Ureter (tissue), 1 donor: ENCODE measurements around the gene BTNL2. TPM values are rescaled to one million over a fixed set of nuclear protein-coding genes. Genes with fewer than 3 reads are reported as not detected.

Experiments used
- DNase-seq: peaks from one replicate; pipeline ENCODE4 v3.0.0-alpha.2; 2020; ENCODE audit warnings: low spot score
- total RNA-seq: library from RNA; stranded (reverse); gene quantifications from one replicate; pipeline ENCODE4 v1.2.4, GENCODE V29; 2023
- donor health status: DM: yes; HTN: yes; CAD: no.

The BTNL2 gene
- total RNA-seq, 1 donor from 2014 or later = not detected

DNA sequence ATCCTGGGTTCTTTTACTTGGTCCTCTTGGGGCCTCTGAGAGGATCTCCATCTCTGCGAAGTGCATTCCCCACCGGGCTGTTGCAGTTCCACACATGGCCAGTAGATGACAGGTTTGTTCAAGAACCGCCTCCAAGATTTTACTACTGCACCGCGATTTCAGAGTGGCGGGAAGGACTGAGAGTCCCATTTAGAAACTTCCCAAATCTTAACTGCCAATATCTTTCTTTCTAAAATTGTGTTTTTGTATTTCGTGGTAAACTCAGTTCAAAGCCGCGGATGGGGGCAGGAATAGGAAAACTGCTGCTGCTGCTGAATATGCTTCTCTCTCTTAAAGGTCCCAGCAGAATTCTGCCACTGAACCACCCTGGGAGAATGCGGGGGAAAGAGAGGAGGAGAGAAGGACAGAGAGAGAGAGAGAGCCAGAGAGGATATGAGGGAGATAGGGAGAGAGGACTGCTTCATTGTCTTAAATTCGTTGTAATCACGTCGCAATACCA lies 8.6 kb upstream of the BTNL2 start:
- peak; percentile 82 for DNase-seq

DNA sequence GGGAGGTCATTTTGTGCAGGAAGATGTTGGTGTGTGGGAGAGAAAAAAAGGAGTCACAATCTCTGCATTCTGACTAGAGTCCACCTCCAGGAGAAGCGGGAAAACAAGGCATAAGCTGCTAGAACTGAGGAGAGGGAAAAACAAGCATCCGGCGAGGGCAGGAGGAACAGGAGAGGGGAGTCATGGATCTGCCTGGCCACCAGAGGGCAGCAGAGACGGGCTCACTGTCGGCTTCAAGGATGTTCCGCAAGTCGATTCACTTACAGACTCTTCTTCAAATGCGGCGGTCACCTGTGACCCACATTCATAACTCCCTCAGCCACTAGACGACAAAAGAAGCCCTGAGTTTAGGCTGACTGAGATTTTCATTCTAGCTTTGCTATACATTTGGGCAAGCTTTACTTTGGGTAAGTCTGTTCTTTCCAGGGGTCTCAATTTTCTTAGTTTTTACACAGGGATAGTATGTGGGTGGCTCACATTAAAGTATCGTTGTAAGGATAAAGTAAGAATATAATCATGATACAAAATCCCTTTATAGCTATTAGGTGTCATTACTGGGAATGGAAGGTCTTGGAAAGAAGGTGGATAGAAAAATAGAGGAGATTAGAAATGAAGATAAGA lies 6.6 kb upstream of the BTNL2 start:
- peak; percentile 81 for DNase-seq

DNA sequence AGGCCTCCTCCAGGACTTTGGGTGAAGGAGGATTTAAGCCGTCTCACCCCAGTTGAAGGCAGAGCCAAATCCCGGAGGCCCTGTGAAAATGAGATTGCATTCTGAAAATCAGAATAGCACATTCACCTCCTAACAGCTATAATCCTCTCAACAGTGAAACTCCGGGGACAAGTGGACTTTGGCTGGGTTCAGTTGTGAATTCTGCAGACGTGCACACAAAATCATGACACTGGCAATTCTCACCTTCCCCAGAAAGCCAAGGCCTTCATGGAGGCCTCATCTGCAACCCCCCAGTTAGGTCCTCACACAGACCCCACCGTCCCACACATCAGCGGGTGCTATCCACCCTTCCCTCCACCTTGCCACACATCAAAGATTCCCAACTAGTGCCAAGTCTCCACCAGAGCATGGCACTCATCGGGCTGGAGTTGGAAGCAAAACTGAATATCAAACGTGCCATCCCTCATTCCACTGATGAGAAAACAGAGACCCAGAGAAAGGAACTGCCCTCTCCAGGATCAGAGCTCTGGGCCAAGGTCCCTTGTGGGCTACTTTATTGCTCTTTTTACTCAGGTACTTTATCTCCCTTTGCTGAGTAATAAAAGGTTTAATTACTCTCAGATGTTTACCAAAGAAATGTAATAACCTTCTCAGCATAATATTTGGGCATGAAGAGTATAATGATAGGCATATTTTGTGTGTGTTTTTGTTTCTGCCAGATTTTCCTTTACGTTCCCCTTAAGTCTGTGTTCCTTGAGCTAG lies 4.8 kb upstream of the BTNL2 start:
- no peak for DNase-seq

DNA sequence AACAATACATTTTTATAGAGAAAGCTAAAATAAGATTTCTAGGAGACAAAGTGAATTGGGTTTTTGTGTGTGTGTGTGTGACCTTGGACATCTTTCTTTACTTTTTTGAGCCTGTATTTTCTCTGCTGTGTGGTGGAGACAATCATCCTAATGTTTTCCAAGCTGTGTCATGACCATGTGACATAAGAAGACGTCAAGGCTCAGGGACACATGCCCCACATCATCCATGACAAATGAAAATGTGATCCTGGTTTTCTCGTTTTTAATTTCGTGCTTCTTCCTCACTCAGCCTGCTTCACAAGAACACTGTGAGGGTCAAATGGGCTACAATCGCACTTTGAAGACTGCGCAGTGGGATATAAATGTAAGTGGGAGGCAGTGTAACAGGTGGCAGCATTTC lies 3.9 kb upstream of the BTNL2 start:
- no peak for DNase-seq

DNA sequence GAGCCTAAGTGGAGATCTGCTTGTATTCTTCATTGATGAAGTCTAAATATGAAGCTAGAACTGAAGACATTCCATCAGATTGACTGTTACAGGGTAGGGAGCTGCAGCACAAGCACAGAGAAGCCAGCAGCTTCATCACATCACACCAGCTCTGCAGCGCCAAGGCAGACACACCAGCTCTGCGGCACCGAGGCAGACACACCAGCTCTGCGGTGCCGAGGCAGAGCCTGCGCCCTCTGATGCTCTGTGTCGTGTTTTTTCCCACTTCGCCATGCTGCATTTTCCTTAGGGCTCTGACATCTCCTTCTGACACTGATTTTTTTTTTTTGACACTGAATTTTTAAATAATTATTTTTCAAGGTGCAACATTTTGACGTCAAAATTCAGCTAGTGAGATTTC lies 784 bp downstream of the BTNL2 start:
- DNase-seq = no peak

DNA sequence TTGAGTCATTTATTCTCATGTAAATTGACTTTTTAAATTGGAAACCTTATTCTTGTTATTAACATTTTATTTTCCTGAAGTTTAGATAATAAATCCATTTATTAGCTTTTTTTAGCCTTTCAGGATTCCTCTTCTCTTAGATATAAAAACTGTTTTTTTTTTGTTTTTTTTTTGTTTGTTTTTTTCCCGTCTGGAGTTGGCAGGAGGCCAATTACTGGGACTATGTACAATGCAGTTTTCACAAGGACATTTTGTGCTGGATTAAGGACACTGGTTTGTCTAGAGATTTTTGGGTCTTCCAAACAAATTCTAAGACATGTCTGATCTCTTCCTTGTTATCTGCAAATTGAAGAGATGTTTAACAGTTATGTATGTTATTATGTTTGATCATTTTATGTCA lies 1.3 kb downstream of the BTNL2 start:
- DNase-seq = no peak

DNA sequence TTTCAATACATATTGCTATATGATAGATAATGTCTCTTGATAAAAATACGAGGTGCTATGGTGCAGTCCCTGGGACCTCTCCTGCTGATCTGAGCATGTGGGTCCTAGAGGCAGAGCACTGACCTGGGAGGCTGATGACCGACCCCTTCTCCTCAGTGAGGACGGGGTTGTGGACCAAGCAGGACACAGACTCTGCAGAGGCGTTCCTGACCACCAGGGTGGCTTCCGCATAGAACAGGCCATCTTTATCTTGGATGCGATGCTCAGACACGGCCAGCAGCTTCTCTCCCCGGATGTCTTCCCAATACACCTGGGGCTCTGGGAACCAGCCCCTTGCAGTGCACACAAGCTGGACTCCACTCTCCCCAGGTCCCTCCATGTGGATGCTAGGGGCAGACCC lies 4.2 kb downstream of the BTNL2 start:
- no peak for DNase-seq

DNA sequence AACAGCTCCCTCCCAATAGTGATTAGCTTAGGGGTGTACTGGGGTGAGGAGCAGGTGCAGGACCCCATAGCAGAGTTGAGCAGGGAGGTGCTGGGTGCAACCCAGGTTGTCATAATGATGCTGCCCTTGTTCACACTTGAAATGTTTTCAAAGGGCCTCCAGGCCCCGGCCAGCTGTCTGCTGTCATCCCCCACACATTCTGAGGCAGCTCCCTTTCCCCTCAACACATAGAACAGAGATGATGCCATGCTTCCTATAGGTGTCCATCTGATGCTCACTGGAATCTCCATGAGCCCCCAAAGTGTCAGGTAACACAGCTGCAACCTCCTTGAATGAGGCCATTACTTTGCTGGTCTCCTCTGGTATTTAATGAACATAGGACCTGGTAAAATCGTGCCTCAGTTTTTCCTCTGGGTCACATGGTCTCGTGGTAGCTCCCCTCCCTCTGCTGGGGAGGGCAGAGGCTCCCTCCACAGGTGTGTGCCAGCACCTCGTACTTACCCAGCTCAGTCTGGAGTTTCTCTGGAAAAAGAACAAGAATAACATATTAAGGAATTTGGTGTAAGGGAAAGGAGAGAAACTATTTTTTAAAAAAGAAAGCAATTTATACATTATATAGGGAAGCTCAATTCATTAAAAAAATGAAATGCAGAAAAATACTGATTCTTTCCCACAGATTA lies 5.6 kb downstream of the BTNL2 start:
- no peak for DNase-seq

DNA sequence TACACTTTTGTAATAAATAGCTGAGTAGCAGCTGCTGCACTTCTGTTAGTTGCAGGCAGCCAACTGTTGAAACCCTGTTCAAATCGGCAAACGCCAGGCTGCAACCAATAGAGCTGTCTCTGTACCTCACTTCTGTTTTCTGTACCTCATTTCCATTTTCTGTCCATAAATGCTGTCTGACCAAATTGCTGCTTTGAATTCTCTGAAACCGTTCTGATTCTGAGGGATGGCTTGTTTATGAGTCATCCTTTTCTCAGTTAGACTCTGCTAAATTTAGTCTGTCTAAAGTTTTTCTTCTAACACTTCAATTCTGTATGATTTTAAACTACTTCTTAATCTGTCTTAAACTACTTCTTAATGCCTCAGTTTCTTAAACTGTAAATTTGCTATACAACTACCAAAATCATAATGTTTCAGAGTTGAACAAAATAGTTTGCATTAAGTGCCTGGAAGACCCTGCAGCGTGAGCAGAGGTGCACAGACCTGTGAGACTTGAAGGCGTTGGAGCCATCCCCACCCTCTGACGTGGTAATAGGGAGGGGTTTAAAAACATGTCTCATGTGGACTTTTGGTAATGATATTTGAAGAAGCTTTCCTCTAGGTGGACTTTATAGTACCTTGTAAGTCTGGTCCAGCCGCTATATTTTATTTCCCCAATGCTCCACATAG lies 9.6 kb downstream of the BTNL2 start:
- no peak for DNase-seq

DNA sequence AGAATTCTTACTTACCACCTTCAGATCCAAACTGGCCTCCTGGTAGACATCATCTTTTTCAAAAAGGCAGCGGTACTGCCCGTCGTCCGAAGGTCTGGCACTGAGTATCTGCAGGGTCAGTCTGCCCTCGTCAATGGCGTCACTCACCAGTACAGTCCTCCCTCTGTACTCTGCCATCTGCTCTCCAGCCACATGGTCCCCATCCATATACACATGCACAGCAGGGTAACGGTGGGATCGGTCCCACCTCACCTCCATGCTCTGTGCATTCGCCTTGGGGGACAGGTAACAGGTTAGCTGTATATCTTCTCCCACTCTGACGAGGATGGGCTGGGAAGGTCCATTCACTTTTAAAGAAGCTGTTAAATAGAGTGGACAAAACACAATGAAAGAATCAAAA lies 11.0 kb downstream of the BTNL2 start:
- no peak for DNase-seq

DNA sequence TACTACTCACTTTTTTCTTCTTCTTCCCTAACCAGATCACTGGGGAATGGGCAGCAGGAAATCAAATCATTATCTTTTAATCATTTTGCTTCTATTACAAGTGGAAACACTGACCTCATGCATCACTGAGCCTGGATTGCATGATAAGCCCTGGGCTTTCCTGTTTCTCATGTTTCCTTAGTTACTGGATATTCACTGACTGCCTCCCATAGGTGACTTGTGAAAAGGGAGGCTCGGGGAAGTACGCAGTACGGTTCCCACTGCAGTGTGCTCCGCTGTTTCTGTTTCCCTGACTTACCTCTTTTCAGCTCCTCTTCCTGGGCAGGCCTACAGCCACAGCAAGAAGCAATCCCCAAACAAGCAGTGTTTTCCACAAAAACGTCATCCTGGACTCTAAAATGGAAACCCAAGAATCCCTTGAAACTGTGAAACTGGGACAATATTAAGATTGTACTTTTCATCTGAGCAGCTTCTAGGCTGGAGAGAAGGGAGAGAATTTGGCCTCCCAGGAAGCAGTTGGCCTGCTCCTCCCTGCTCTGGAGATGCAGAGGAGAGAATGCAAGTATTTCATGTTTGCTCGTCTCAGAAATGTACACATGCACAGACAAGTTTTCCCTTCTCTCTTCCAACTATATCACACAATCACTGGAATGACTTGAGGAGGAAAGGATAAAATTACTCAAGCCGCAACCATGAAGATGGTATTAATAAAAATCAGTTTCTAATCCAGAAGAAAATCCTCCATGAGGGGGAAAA lies 13.1 kb downstream of the BTNL2 start:
- DNase-seq = peak; percentile 51

DNA sequence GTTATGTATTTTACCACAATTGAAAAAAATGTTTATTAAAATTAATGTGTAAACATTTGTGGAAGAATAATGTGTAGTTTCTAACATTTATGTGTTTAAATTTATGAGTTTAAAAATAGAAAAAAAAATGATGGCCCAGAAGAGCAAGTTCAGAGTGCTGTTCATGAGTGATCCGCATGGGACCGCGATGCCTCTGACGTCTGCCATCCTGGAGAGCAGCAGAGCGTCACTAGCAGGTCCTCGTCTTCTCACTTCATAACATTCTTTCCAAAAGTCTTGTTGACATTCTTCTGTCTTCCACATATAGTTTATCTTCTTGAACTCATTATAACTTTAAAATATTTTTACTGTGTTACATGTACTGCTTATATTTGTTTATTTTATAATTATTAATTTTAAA lies 15.5 kb downstream of the BTNL2 start:
- DNase-seq = no peak

DNA sequence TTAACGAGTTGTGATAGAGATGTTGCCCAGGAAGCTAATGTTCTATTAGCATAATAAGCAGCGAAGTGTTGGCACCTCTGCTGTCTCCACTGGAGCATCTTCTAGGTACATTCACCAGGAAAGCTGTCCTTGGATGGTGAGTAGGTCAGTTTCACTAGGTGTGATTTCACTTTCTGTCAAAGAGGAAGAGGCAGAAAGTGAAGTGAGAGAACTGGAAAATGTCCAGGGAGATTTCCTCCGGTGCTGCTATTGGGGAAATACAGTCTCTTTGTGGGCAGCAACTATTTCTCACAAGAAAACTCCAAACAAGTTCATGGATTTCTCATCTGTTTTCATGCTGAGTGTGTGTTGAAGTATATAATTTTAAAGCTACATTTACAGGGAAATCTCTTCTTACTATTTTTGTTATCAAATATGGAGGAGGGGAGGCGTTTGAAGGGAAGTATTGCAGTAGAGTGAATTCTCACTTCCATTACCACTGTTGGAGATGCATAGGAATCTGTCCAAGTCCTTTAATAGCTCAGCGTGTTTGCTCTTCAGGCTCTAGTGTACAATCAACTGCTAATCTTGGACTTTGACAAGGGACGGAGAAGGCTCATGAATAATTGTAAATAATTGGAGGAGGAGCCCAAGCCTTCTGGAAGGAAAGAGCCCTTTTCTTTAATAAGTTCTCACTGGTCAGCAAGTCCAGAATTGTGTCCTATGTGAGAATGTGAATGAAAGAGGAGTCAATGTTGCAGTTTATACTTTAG lies 19.2 kb downstream of the BTNL2 start:
- no peak for DNase-seq

DNA sequence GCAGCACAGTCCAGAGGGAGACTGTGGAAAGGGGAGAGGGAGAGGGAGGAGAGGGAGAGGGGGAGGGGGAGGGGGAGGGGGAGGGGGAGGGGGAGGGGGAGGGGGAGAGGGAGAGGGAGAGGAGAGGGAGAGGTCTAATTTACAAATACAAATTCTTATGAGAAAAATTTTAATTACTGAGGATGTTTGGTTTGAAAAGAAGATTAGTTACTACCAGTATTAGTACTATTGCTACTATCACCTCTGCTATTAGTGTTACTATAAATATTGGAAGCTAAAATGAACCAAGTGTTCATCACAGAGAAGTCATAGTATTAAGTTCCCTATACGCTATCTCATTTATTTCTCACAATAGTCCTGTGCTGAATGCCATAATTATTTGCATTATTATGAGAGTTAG lies 20.9 kb downstream of the BTNL2 start:
- no peak for DNase-seq

DNA sequence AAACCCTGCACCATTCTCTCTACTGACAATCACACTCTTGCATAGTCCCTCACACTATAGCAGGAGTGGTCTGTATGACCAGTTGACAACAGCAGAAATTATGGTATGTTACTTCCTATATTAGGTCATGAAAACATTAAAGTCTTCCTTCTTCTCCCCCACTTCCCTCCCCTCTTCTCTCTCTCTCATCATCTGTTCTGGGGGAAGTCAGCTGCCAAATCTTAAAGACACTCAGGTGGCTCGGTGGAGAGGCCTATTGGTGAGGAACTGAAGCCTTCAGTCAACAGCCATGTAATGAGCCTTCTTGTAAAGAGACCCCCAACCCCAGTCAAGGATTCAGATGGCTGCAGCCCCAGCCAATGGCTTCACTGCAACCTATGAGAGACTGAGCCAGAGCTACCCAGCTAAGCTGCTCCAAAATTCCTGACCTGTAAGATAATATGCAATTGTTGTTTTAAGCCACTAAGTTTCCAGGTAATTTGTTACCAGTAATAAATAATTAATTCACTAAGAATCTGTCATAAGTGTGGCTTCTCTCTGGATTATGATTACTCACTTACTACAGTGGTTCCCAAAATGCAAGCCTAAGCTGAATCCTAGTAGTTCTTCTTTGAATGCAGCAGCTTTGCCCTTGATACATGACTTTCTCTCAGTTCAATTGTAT lies 24.1 kb downstream of the BTNL2 start:
- no peak for DNase-seq

DNA sequence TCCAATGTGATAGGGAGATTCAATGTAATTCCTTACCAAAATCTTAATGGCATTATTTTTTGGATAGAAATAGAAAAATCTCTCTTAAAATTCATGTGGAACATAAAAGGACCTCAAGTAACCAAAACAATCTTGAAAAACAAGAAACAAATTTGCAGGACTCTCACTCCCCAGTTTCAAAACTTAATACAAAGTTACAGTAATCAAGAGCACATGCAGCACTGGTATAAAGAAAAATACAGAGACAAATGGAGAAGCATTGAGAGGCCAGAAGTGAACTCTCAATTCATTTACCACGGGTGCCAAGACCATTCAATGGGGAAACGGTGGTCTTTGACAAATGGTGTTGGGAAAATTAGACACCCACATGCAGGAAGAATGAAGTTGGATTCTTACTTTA lies 27.4 kb downstream of the BTNL2 start:
- no peak for DNase-seq

DNA sequence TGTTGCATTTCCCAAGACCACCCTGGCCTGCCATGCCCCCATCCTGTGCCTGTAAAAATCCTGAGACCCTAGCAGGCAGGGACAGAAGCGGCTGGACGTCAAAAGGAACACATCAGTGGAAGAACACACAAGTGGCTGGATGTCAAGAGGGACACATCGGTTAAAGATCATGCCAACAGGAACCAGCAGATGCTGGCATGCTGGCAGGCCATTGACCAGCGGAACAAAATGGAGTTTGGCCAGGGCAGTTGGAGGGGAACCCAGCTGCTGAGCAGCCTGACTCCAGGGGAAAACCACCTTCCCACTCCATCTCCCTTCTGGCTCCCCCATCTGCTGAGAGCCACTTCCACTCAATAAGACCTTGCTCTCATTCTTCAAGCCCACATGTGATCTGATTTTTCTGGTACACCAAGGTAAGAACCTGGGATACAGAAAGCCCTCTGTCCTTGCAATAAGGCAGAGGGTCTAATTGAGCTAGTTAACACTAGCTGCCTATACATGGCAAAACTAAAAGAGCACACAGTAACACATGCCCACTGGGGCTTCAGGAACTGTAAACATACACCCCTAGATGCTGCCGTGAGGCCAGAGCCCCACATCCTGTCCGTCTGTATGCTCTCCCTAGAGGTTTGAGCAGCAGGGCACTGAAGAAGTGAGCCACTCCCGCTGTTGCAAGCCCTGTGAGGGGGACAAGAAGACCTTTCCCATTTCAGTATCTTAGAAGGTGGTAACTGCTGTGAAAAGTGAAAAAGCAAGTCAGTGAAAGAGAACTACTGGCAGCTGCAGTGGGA lies 31.0 kb downstream of the BTNL2 start:
- DNase-seq = no peak

DNA sequence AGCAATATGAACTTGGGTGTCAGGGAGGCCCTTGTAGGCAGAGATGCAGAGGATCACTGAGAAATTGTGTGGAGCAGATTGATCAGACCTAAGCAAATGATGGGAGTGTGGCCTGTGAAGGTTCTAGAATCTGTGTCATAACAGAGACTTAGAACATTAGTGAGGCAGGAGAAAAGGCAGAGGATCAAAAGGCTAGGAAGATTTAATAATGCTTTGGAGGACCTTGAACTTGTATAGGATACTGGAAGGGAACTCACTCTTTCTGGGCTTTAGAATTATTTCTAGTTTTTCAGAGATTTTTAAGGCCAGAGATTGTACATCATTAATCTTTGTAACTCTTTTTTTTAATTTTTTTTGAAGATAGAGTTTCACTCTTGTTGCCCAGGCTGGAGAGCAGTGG lies 35.2 kb downstream of the BTNL2 start, which contains the start of gene TSBP1:
Gene TSBP1, minus strand, starts transcription at position 101 of the 400 bp plus-strand sequence. CDS start 197 bp downstream, outside the sequence.
- DNase-seq = no peak

DNA sequence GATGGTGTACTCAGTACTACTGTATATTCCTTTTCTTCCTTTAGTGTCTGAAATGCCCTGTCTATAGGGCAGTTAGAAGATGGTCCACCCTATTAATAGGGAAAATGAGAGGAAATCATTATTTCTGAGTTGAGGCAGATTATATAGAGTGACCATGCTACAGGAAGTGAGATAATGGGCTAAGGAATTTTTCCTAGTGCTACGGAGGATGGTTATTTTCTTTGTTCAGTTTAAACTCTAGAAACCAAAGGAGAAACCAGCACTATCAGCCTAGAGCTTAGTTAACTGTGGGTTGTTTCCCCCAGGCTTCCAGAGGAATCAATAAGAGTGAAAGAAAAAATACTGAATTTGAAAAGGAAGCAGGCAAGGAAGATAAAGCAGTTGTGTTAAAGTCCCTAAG lies 35.8 kb downstream of the BTNL2 start:
- no peak for DNase-seq
